Ishikawa (cell line): Measurements from ENCODE around the gene SEMA4F.

ENCODE experiments used
- CEBPB ChIP-seq: IDR thresholded peaks from 2 replicates; pipeline ENCODE4 v1.6.1; 2012
- CREB1 ChIP-seq: IDR thresholded peaks from 2 replicates; pipeline ENCODE4 v1.6.1; 2012; ENCODE audit warnings: low read depth
- EGR1 ChIP-seq: IDR thresholded peaks from 2 replicates; pipeline ENCODE4 v1.6.1; 2012
- EP300 ChIP-seq: IDR thresholded peaks from 2 replicates; pipeline ENCODE4 v1.6.1; 2012; ENCODE audit warnings: borderline replicate concordance
- FOXM1 ChIP-seq: IDR thresholded peaks from 2 replicates; pipeline ENCODE4 v1.6.1; 2012; ENCODE audit warnings: low read depth, borderline replicate concordance
- NFIC ChIP-seq: IDR thresholded peaks from 2 replicates; pipeline ENCODE4 v1.6.1; 2012
- RAD21 ChIP-seq: IDR thresholded peaks from 2 replicates; pipeline ENCODE4 v1.6.1; 2012; ENCODE audit warnings: low read depth
- TAF1 ChIP-seq: IDR thresholded peaks from 2 replicates; pipeline ENCODE4 v1.6.1; 2012; ENCODE audit warnings: low read depth, mild to moderate bottlenecking
- TCF12 ChIP-seq: IDR thresholded peaks from 2 replicates; pipeline ENCODE4 v1.6.1; 2012; ENCODE audit warnings: low read depth
- TEAD4 ChIP-seq: IDR thresholded peaks from 2 replicates; pipeline ENCODE4 v1.6.1; 2012
- USF1 ChIP-seq: IDR thresholded peaks from 2 replicates; pipeline ENCODE4 v1.6.1; 2012
- YY1 ChIP-seq: IDR thresholded peaks from 2 replicates; pipeline ENCODE4 v1.6.1; 2012; ENCODE audit warnings: low read depth
- ZBTB7A ChIP-seq: IDR thresholded peaks from 2 replicates; pipeline ENCODE4 v1.6.1; 2012; ENCODE audit warnings: low read depth
- TF ChIP-seq, protein P1 (sequence below): IDR thresholded peaks from 2 replicates; pipeline ENCODE4 v1.6.1; 2012; ENCODE audit warnings: low read depth, mild to moderate bottlenecking
- TF ChIP-seq, protein P2 (sequence below): IDR thresholded peaks from 2 replicates; pipeline ENCODE4 v1.6.1; 2012

Gene SEMA4F

DNA sequence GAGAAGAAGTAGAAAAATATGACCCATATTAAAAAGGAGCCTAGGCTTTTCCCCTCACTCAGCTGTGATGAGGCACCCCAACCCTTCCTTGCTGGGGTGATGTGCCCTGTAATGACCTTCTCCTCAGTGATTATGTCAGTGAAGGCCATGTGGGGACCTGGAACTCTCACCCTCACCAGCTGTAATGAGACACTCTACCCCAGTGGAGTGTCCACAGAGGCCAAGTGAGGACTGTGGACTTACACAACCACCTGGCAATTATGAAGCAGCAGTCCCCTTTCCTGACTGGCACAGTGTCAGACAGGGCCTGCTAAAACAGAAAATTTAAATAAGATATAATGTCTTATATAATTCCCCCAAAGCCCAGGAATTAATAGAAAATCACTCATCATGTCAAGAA lies 54.2 kb downstream of the SEMA4F start:
- TF ChIP-seq CREB1 (no peak), RAD21 (no peak), TCF12 (no peak), CEBPB (no peak)
- TF ChIP-seq, protein P1, sequence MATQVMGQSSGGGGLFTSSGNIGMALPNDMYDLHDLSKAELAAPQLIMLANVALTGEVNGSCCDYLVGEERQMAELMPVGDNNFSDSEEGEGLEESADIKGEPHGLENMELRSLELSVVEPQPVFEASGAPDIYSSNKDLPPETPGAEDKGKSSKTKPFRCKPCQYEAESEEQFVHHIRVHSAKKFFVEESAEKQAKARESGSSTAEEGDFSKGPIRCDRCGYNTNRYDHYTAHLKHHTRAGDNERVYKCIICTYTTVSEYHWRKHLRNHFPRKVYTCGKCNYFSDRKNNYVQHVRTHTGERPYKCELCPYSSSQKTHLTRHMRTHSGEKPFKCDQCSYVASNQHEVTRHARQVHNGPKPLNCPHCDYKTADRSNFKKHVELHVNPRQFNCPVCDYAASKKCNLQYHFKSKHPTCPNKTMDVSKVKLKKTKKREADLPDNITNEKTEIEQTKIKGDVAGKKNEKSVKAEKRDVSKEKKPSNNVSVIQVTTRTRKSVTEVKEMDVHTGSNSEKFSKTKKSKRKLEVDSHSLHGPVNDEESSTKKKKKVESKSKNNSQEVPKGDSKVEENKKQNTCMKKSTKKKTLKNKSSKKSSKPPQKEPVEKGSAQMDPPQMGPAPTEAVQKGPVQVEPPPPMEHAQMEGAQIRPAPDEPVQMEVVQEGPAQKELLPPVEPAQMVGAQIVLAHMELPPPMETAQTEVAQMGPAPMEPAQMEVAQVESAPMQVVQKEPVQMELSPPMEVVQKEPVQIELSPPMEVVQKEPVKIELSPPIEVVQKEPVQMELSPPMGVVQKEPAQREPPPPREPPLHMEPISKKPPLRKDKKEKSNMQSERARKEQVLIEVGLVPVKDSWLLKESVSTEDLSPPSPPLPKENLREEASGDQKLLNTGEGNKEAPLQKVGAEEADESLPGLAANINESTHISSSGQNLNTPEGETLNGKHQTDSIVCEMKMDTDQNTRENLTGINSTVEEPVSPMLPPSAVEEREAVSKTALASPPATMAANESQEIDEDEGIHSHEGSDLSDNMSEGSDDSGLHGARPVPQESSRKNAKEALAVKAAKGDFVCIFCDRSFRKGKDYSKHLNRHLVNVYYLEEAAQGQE, result no peak

GRCh38 chr2:74708883-74709282 lies 54.8 kb downstream of the SEMA4F start:
- TF ChIP-seq CREB1 (no peak), TCF12 (no peak), CEBPB (peak; percentile 80), NFIC (peak; percentile 68), EP300 (no peak)
- TF ChIP-seq, protein P2, sequence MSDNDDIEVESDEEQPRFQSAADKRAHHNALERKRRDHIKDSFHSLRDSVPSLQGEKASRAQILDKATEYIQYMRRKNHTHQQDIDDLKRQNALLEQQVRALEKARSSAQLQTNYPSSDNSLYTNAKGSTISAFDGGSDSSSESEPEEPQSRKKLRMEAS, result no peak

- TF ChIP-seq, protein P2, result no peak
- no peak for TF ChIP-seq YY1
- TF ChIP-seq CEBPB, result no peak
- no peak for TF ChIP-seq TEAD4
- TF ChIP-seq, protein P1, result no peak
- TF ChIP-seq ZBTB7A, result no peak
- TF ChIP-seq NFIC, result no peak
- no peak for TF ChIP-seq CREB1
- no peak for TF ChIP-seq EP300
- no peak for TF ChIP-seq USF1
- TF ChIP-seq FOXM1, result no peak
- TF ChIP-seq TCF12, result no peak
- no peak for TF ChIP-seq EGR1
- no peak for TF ChIP-seq TAF1
- TF ChIP-seq RAD21, result no peak
These were observed 58.4 kb downstream of the SEMA4F start for GRCh38 chr2:74712223-74713053.

- TF ChIP-seq USF1, result no peak
These were observed 60.6 kb downstream of the SEMA4F start for GRCh38 chr2:74714691-74715080.

GRCh38 chr2:74715081-74715791 lies 61.2 kb downstream of the SEMA4F start:
- TF ChIP-seq TAF1 (no peak), CEBPB (no peak), ZBTB7A (peak; percentile 76), YY1 (no peak), TCF12 (no peak), TEAD4 (no peak), EP300 (no peak), RAD21 (peak; percentile 89), EGR1 (peak; percentile 68; the same call in 1 of the 2 replicates), USF1 (0 out of 2 replicates have a peak, but pooled peaks have one; percentile 12)
- TF ChIP-seq, protein P2, result peak; percentile 66; the same call in 1 of the 2 replicates
- TF ChIP-seq, protein P1, result no peak
